Activated T-helper 2 cell treated with anti-CD3 and anti-CD28 coated beads, Interferon-gamma antibody, Interleukin-2, Interleukin-4, amounts not matched to agents 10 μg/mL and 5 μg/mL and 100 μg/mL, durations not matched to agents 14 hours and 24 hours and 36 hours (primary cell): ENCODE measurements around the gene MGAM2. TPM values are rescaled to one million over a fixed set of nuclear protein-coding genes. Genes with fewer than 3 reads are reported as not detected.
"Not testable (repeated sequence)": the region's sequence is repeated elsewhere in the genome, so short reads cannot be mapped to it uniquely, and the experiment has no call there.

Experiments
- DNase-seq: peaks from one replicate; pipeline ENCODE4 v3.0.0; 2021; ENCODE audit warnings: low spot score
- H3K27ac Mint-ChIP-seq: one replicate; pipeline ENCODE4 v1.8.0; 2021; ENCODE audit warnings: mixed read lengths
- H3K27me3 Mint-ChIP-seq: one replicate; pipeline ENCODE4 v1.8.0; 2021; ENCODE audit warnings: low read depth, mixed read lengths
- H3K36me3 Mint-ChIP-seq: one replicate; pipeline ENCODE4 v1.8.0; 2021; ENCODE audit warnings: low read depth, mixed read lengths
- H3K4me1 Mint-ChIP-seq: one replicate; pipeline ENCODE4 v1.8.0; 2021; ENCODE audit warnings: low read depth, mixed read lengths
- H3K4me3 Mint-ChIP-seq: one replicate; pipeline ENCODE4 v1.8.0; 2021; ENCODE audit warnings: low read depth, mild to moderate bottlenecking, moderate library complexity, mixed read lengths
- H3K9me3 Mint-ChIP-seq: one replicate; pipeline ENCODE4 v1.8.0; 2021; ENCODE audit warnings: mixed read lengths
- intact Hi-C: fragments of 100-400 bp; cut with micrococcal nuclease; formaldehyde crosslinking; loops from one replicate; pipeline ENCODE4 v1.15.1; 2023
- total RNA-seq: library from RNA; stranded (reverse); gene quantifications from 2 replicates; pipeline ENCODE4 v1.2.3, GENCODE V29; 2022

Gene MGAM2
- not detected in 2 replicates for total RNA-seq

GRCh38 chr7:142111499-142111898 lies at the start of gene MGAM2:
Gene MGAM2 (plus strand): TSS chr7:142111718. CDS start chr7:142116874, 5,156 bp downstream.
- Mint-ChIP-seq H3K9me3 (no peaks in the 10 kb centered on the region), H3K4me3 (no peak within 1 kb of the TSS)

GRCh38 chr7:142063551-142064442 lies 47.7 kb upstream of the MGAM2 start:
- H3K9me3 Mint-ChIP-seq: no peaks in the 10 kb centered on the region
- no peak for DNase-seq
- H3K27me3 Mint-ChIP-seq: no peaks in the 10 kb centered on the region
- H3K4me3 Mint-ChIP-seq: no peak overlapping the region
- no peaks in the 10 kb centered on the region for H3K36me3 Mint-ChIP-seq
- intact Hi-C loops: no loop called here
- no peak overlapping the region for H3K27ac Mint-ChIP-seq
- no peaks in the 10 kb centered on the region for H3K4me1 Mint-ChIP-seq

More at GRCh38 chr7:142111499-142111898, at the start of gene MGAM2:
- Mint-ChIP-seq H3K36me3 (no peaks in the 10 kb centered on the region), H3K27ac (no peak within 1 kb of the TSS), H3K27me3 (peaks cover 6% of the 10 kb centered on the region), H3K4me1 (no peaks in the 10 kb centered on the region)
- intact Hi-C loops: no loop called here
- DNase-seq: no peak

- DNase-seq: no peak
- H3K27ac Mint-ChIP-seq: no peak overlapping the region
- intact Hi-C loops: no loop called here
- no peaks in the 10 kb centered on the region for H3K36me3 Mint-ChIP-seq
- H3K27me3 Mint-ChIP-seq: no peaks in the 10 kb centered on the region
- no peaks in the 10 kb centered on the region for H3K9me3 Mint-ChIP-seq
- H3K4me3 Mint-ChIP-seq: no peak overlapping the region
- no peaks in the 10 kb centered on the region for H3K4me1 Mint-ChIP-seq
These were observed 45.0 kb upstream of the MGAM2 start for GRCh38 chr7:142066536-142066935.

- no peaks in the 10 kb centered on the region for H3K9me3 Mint-ChIP-seq
- no peak overlapping the region for H3K4me3 Mint-ChIP-seq
- H3K27ac Mint-ChIP-seq: no peak overlapping the region
- H3K27me3 Mint-ChIP-seq: peaks cover 5% of the 10 kb centered on the region
- intact Hi-C loops: no loop called here
- no peaks in the 10 kb centered on the region for H3K4me1 Mint-ChIP-seq
- DNase-seq: no peak
- no peaks in the 10 kb centered on the region for H3K36me3 Mint-ChIP-seq
These were observed 33.8 kb upstream of the MGAM2 start for GRCh38 chr7:142077762-142078161.

GRCh38 chr7:142083605-142084004 lies 27.9 kb upstream of the MGAM2 start:
- no peak overlapping the region for H3K27ac Mint-ChIP-seq
- intact Hi-C loops: no loop called here
- no peak overlapping the region for H3K4me3 Mint-ChIP-seq
- no peaks in the 10 kb centered on the region for H3K9me3 Mint-ChIP-seq
- H3K36me3 Mint-ChIP-seq: no peaks in the 10 kb centered on the region
- DNase-seq: no peak
- H3K27me3 Mint-ChIP-seq: no peaks in the 10 kb centered on the region
- no peaks in the 10 kb centered on the region for H3K4me1 Mint-ChIP-seq

GRCh38 chr7:142085428-142085827 lies 26.1 kb upstream of the MGAM2 start:
- Mint-ChIP-seq H3K36me3 (no peaks in the 10 kb centered on the region), H3K4me3 (no peak overlapping the region), H3K27ac (no peak overlapping the region), H3K4me1 (no peaks in the 10 kb centered on the region), H3K9me3 (no peaks in the 10 kb centered on the region), H3K27me3 (no peaks in the 10 kb centered on the region)
- intact Hi-C loops: no loop called here
- DNase-seq: no peak

- Mint-ChIP-seq H3K4me1 (no peaks in the 10 kb centered on the region), H3K36me3 (no peaks in the 10 kb centered on the region), H3K4me3 (no peak overlapping the region), H3K9me3 (no peaks in the 10 kb centered on the region), H3K27me3 (no peaks in the 10 kb centered on the region), H3K27ac (no peak overlapping the region)
- DNase-seq: no peak
- intact Hi-C loops: no loop called here
These were observed 23.4 kb upstream of the MGAM2 start for GRCh38 chr7:142088022-142088714.

- Mint-ChIP-seq H3K36me3 (no peaks in the 10 kb centered on the region), H3K27ac (no peak overlapping the region), H3K9me3 (no peaks in the 10 kb centered on the region), H3K4me3 (no peak overlapping the region), H3K4me1 (no peaks in the 10 kb centered on the region), H3K27me3 (no peaks in the 10 kb centered on the region)
- no peak for DNase-seq
- intact Hi-C loops: no loop called here
These were observed 22.5 kb upstream of the MGAM2 start for GRCh38 chr7:142089035-142089434.

GRCh38 chr7:142091961-142092360 lies 19.6 kb upstream of the MGAM2 start:
- Mint-ChIP-seq H3K9me3 (no peaks in the 10 kb centered on the region), H3K4me1 (no peaks in the 10 kb centered on the region), H3K4me3 (no peak overlapping the region), H3K27ac (no peak overlapping the region), H3K36me3 (no peaks in the 10 kb centered on the region), H3K27me3 (no peaks in the 10 kb centered on the region)
- no peak for DNase-seq
- intact Hi-C loops: no loop called here

GRCh38 chr7:142094861-142095260 lies 16.7 kb upstream of the MGAM2 start:
- DNase-seq: no peak
- Mint-ChIP-seq H3K4me3 (no peak overlapping the region), H3K27me3 (no peaks in the 10 kb centered on the region), H3K36me3 (no peaks in the 10 kb centered on the region), H3K9me3 (no peaks in the 10 kb centered on the region), H3K4me1 (no peaks in the 10 kb centered on the region), H3K27ac (no peak overlapping the region)
- intact Hi-C loops: no loop called here

- Mint-ChIP-seq H3K4me3 (no peak overlapping the region), H3K27ac (no peak overlapping the region), H3K36me3 (no peaks in the 10 kb centered on the region), H3K9me3 (no peaks in the 10 kb centered on the region), H3K4me1 (peaks cover 3% of the 10 kb centered on the region), H3K27me3 (no peaks in the 10 kb centered on the region)
- DNase-seq: no peak
- intact Hi-C loops: no loop called here
These were observed 13.9 kb upstream of the MGAM2 start for GRCh38 chr7:142097571-142097970.

- intact Hi-C loops: no loop called here
- Mint-ChIP-seq H3K27me3 (no peaks in the 10 kb centered on the region), H3K36me3 (no peaks in the 10 kb centered on the region), H3K27ac (no peak overlapping the region), H3K9me3 (no peaks in the 10 kb centered on the region), H3K4me1 (peaks cover 3% of the 10 kb centered on the region), H3K4me3 (no peak overlapping the region)
- no peak for DNase-seq
These were observed 13.5 kb upstream of the MGAM2 start for GRCh38 chr7:142098004-142098403.

GRCh38 chr7:142099347-142099746 lies 12.2 kb upstream of the MGAM2 start:
- H3K27ac Mint-ChIP-seq, H3K9me3 Mint-ChIP-seq, H3K4me1 Mint-ChIP-seq, intact Hi-C loops, DNase-seq, H3K36me3 Mint-ChIP-seq, H3K4me3 Mint-ChIP-seq, H3K27me3 Mint-ChIP-seq: not testable (repeated sequence)
